Adipose tissue (tissue), 3 donors: ENCODE measurements around the gene WDR18. TPM values are rescaled to one million over a fixed set of nuclear protein-coding genes. Genes with fewer than 3 reads are reported as not detected.
"Not testable (repeated sequence)": the region's sequence is repeated elsewhere in the genome, so short reads cannot be mapped to it uniquely, and the experiment has no call there.

Source experiments
- H3K27ac ChIP-seq: one replicate; pipeline ENCODE4 v1.5.1; 2013; ENCODE audit warnings: low read depth, low read length
- WGBS, 3 donors: extraction: QIAGEN DNeasy Blood & Tissue Kit; methylation state at CpG; one replicate each; pipeline ENCODE4 v1.1.7; 2013; 5-methylcytosine and 5-hydroxymethylcytosine counted together
- polyA plus RNA-seq, 3 donors: library from polyadenylated mRNA; stranded (reverse); fragments of 200-250 nt; gene quantifications; one replicate each; pipeline ENCODE4 v1.2.3, GENCODE V29; 2013
- donor health status: healthy with polysubstance abuse.
- donor health status: Bipolar disorder and iron deficiency.
- donor health status: healthy.

WDR18 gene
- polyA plus RNA-seq, 3 donors: 26.7 to 33.5 (median 30.9) TPM

DNA sequence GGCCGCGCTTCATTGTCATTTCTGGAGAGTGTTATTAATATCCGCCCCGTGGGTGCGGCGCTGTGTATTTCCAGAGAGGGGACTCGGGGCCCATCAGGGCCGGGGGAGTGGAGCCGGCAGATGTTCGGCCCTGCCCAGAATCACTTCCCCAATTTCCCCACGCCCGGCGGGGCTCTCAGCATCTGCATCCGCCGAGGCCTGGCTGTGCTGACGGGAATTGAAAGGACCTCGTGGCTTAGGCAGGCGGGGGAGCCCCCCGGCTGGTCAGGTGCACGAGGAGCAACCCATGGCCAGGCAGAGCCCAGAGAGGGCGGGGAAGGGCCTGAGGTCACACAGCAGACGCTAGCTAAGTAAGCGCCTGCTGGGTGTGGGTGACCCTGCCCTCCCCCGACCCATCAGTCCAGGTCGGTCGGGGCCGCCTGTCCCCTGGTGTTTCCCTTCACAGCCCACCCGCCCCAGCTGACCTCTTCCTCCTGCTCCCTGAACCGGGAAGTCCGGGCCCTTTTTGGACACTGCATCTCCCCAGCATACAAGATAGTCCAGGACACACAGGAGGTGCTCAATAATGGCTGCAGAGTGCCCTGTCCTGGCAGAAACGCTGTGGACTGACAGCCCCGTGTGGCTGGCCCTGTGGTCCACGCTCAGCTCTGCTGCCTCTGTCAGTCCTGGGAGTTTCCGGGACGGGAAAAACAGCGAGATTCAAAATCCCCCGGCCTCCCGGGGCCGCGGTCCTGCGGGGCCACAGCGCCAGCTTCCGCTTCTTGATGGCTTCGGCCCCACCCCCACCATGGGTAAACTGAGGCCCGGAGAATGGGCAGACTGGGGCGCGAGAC is 36.2 kb upstream of the WDR18 start:
- 69 to 84% (median 74%) methylated on average over 45 to 47 of the region's 47 CpGs for WGBS, 3 donors
- no peak overlapping the region for H3K27ac ChIP-seq

- no peak overlapping the region for H3K27ac ChIP-seq
- 80 to 91% (median 84%) methylated on average over 20 to 25 of the region's 25 CpGs for WGBS, 3 donors
These were observed 35.2 kb upstream of the WDR18 start for GRCh38 chr19:948842-949496.

DNA sequence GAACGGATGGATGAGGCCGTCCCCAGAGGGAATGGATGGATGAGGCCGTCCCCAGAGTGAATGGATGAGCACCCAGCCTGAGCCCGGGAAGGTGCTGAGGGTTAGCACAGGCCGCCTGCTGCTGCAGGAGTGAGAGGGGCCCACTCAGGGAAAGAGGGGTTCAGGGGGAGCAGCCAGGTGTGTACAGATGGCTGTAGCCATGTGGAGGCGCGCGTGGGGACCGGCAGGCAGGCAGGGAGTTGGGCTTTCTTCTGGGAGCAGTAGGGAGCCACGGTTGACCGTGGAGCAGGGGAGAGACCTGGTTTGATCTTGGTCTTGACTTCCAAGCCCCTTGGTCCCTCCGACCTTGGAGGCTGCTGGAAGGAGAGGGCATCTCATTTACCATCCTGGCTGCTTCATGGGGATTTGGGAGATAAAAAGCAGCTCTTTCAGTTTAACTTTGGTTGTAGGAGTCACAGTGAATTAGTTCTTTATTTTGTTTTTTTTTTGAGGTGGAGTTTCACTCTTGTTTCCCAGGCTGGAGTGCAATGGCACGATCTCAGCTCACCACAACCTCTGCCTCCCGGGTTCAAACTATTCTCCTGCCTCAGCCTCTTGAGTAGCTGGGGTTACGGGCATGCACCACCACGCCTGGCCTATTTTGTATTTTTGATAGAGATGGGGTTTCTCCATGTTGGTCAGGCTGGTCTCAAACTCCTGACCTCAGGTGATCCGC is 33.6 kb upstream of the WDR18 start:
- no peak overlapping the region for H3K27ac ChIP-seq
- 85 to 87% (median 85%) methylated on average over 14 to 17 of the region's 17 CpGs for WGBS, 3 donors

GRCh38 chr19:952049-952679 is 32.0 kb upstream of the WDR18 start:
- no peak overlapping the region for H3K27ac ChIP-seq
- 61 to 83% (median 79%) methylated on average over 14 of the region's 14 CpGs for WGBS, 3 donors

GRCh38 chr19:952680-953444 is 31.3 kb upstream of the WDR18 start:
- no peak overlapping the region for H3K27ac ChIP-seq

DNA sequence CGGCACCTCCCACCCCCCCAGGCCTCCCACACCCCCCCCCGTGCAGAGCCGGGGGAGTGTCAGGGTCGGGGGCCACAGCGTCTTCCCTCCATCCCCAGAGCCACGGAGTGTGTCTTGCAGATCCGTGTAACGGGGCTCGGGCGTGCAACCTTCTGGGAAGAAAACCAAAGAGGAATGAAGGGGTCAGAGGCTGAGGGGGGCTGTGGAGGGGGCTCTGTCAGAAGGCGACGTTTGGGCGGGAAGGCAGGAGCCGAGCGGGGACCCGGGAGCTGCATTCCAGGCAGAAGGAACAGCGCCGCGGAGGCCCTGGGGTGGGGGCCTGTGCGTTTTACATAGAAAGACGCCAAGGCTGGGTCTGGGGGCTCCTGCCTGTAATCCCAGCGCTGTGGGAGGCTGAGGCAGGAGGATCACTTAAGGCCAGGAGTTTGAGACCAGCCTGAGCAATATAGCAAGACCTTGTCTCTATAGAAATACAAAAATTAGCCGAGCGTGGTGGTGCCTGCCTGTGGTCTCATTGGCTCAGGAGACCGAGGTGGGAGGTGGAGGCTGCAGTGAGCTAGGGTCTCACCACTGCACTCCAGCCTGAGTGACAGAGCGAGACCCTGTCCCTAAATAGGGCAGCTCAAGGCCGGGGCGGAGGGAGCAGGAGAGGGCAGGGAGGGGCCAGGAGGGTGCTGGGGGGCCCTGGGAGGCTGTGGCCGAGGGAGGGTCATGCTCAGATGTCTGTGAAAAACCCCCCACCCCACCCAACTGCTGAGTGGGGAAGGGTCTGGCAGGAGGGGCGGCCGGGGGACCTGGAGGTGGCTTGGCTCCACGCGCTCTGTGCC is 30.5 kb upstream of the WDR18 start:
- 51 to 65% (median 56%) methylated on average over 31 to 33 of the region's 33 CpGs for WGBS, 3 donors
- H3K27ac ChIP-seq: no peak overlapping the region

More at GRCh38 chr19:952680-953444, 31.3 kb upstream of the WDR18 start:
- WGBS, 3 donors: 7 to 29% (median 26%) methylated on average over 20 to 21 of the region's 21 CpGs

GRCh38 chr19:954272-954671 is 29.9 kb upstream of the WDR18 start:
- H3K27ac ChIP-seq: no peak overlapping the region
- WGBS, 3 donors: 60 to 86% (median 83%) methylated on average over 14 of the region's 14 CpGs

DNA sequence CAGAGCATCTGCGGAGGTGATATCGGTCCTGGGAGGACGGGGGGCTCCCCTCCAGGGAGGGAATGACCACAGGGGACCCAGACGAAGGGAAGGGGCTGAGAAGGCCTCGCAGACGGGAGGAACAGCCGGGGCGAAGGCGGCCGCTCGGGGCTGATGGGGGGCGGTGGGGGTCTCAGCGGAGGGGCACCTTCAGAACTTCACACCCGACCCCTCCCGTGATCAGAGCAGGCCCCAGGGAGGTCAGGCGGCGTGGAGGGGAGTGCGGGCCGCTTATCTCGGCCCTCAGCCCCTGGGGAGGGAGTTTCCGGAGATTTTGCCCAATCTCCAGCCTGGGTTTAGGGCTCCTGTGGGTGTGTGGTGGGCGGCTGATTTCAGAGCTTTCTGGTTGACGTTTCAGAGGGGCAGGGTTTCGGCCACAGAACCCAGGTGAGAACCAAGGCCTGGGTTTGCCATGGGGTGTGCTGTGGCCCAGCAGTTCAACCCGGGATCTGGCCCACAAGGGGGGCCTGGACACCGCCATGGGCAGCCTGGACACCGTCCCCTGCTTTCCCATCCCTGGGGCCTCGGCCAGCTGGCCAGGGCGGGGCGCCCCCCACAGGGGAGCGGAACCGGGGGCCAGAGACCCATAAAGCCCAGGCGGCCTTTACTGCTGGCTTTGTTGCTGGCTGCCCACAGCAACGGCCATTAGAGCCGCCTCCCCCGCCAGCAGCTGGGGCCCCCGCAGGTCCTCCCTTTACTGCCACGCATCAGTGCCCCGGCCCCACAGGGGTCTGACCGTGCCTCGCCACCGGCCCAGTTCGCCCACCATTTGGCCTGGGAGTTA is 29.3 kb upstream of the WDR18 start:
- no peak overlapping the region for H3K27ac ChIP-seq
- 82 to 87% (median 83%) methylated on average over 40 to 43 of the region's 43 CpGs for WGBS, 3 donors

DNA sequence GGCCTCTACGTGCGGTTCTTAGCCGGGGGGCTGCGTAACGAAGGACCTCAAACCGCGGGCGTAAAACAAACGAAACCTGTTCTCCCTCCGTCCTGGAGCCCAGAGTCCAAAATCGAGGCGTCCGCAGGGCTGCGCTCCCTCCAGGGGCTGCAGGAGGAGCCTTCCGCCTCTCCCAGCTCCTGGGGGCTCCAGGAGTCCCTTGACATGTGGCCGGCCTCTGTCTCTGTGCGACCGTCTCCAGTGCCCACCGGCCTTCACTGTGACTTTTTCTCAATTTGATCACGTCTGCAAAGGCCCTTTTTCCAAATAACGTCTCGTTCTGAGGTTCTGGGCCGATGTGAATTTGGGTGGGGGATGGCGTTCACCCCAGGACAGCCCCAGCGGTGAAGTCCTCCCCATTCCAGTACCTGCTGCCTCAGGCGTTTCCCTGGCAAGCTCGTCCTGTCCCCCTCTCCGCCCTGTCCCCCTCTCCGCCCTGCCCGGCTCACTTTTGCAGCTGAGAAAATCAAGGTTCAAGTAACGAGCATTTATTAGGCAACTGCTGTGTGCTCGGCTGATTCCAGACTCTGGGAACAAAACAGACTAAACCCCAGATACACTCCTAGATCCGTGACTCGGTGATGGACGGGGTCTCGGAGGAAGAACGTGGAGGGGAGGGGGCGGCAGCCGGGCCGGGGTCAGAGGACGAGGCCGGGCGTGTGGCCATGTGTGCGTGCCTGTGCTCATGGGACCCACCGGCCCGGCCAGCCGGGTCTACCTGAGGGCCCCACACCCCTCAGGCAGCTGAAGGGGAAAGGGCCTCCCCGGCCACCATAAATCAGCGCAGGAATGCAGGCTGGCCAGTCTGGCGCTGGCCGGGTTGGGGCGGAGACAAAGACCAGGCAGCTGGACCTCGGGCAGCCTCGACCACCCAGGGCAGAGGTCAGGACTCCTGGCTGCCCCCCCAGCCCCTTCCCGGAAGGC is 28.1 kb upstream of the WDR18 start:
- 78 to 89% (median 84%) methylated on average over 53 to 55 of the region's 55 CpGs for WGBS, 3 donors
- no peak overlapping the region for H3K27ac ChIP-seq

DNA sequence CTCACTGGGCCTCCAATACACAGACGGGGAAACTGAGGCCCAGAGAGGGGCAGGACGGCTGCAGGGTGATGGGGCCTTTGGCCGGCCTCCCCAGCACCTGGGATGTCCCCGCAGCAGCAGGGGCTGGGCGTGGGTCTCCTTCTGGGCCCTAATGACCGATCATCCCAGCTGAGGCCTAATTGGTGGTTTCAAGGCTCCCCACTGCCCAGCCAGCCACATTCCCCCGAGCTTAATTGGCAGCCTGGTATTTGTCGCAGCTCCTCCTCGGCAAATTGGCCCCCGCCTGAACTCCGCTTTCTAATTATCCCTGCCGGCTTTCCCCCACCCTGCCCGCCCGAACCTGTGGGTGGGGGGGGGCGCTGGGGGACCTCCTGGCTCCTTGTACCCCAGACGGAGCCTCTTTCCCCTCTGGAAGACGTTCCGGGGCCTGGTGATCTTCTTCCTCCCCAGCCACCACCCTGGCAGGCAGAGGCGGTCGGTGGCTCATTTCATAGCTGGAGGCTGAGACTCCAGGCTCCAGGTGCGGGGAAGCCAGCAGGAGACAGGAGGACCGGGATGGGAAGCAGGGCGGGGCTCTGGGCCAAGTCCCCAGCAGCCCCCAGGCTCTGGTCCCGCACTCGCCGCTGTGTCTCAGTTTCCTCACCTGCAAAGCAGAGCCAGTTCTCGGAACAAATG is 27.2 kb upstream of the WDR18 start:
- WGBS, 3 donors: 63 to 74% (median 64%) methylated on average over 25 to 27 of the region's 27 CpGs
- no peak overlapping the region for H3K27ac ChIP-seq

DNA sequence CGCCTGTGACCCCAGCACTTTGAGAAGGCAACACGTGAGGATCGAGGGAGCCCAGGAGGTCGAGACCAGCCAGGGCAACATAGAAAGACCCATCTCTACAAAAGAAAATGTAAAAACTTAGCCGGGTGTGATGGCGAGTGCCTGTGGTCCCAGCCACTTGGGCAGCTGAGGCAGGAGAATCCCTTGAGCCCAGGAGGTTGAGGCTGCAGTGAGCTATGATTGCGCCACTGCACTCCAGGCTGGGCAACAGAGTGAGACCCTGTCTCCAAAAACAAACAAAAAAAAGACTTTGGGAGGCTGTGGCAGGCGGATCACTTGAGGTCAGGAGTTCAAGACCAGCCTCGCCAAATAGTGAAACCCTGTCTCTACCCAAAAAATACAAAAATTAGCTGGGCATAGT is 26.6 kb upstream of the WDR18 start:
- 95% methylated on average over 9 of the region's 9 CpGs for WGBS, 3 donors
- not testable (repeated sequence) for H3K27ac ChIP-seq

DNA sequence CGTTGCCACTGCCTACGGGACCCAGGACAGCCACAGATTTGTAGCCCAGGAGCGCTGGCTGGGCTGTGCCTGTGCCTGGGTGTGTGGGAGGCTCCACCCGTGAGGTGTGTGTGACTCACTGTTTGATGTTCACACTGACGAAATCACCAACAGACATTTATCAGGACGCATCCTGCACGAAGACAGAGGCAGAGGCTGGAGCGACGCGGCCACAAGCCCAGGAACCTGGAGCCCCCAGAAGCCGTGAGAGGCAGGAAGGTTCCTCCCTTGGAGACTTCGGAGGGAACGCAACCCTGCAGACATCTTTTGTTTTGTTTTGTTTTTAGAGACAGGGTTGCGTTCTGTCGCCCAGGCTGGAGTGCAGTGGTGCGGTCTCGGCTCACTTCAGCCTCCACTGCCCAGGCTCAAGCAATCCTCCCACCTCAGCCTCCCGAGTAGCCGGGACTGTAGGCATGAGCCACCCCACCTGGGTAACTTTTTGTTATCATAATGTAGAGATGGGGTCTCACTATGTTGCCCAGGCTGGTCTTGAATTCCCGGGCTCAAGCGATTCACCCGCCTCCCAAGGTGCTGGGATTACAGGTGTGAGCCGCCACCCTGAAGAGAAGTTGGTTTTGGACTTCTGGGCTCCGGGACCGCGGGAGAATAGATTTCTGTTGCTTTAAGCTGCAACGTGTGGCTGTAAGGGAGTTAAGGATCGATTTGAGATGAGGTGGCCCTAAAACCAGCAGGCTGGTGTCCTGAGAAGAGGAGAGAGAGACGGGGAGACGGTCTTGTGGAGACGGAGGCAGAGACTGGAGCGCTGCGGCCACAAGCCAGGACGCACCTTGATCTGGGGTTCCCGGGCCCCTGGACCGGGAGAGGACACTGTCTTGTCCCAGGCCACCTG is 24.9 kb upstream of the WDR18 start:
- 86 to 88% (median 88%) methylated on average over 36 of the region's 36 CpGs for WGBS, 3 donors

DNA sequence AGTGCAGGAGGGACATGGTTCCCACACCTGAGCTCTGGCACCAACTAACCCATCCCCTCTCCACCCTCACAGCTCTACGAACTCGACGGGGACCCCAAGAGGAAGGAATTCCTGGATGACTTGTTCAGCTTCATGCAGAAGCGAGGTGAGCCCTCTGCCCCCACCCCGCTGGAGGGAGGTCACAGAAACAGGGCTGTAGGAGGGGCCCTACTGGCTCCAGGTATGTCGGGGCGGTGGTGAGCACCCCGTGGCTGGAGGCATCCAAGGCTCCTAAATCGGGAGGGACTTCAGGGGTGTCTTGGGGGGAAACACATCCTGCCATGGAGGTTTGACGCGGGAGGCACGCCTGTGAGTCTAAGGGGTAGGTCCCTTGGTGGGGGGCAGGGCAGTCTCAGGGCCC is 24.1 kb upstream of the WDR18 start:
- no peak overlapping the region for H3K27ac ChIP-seq
- WGBS, 3 donors: 62 to 69% (median 67%) methylated on average over 12 of the region's 12 CpGs

More for the DNA sequence above, 24.9 kb upstream of the WDR18 start:
- H3K27ac ChIP-seq: no peak overlapping the region

GRCh38 chr19:960601-960938 is 23.6 kb upstream of the WDR18 start:
- H3K27ac ChIP-seq: no peak overlapping the region
- WGBS, 3 donors: 74 to 87% (median 77%) methylated on average over 8 of the region's 8 CpGs
